H9 (cell line): Measurements from ENCODE around the gene PRRC2B. TPM values are rescaled to one million over a fixed set of nuclear protein-coding genes. Genes with fewer than 3 reads are reported as not detected.

Experiments used
- DNase-seq: peaks from one replicate; pipeline ENCODE4 v3.0.0-alpha.2; 2017
- H2AFZ ChIP-seq: one replicate; pipeline ENCODE4 v1.6.1; 2013; ENCODE audit warnings: mild to moderate bottlenecking, low read length, control low read depth, moderate library complexity
- H2AK5ac ChIP-seq: 2 replicates; pipeline ENCODE4 v1.6.1; 2013; ENCODE audit warnings: low read length, control low read depth, mixed read lengths; ENCODE audit not compliant: insufficient read length
- H2BK120ac ChIP-seq: one replicate; pipeline ENCODE4 v1.6.1; 2013; ENCODE audit warnings: low read depth, mild to moderate bottlenecking, low read length, control low read depth, inconsistent platforms; ENCODE audit not compliant: poor library complexity, severe bottlenecking
- H2BK12ac ChIP-seq: 2 replicates; pipeline ENCODE4 v1.6.1; 2013; ENCODE audit warnings: low read length, control low read depth, mixed read lengths, low read depth; ENCODE audit not compliant: insufficient read length
- H2BK15ac ChIP-seq: 2 replicates; pipeline ENCODE4 v1.6.1; 2013; ENCODE audit warnings: low read depth, low read length, control low read depth
- H2BK20ac ChIP-seq: one replicate; pipeline ENCODE4 v1.6.1; 2013; ENCODE audit warnings: low read depth, mild to moderate bottlenecking, low read length, control low read depth, inconsistent platforms; ENCODE audit not compliant: poor library complexity, severe bottlenecking
- H2BK5ac ChIP-seq: 2 replicates; pipeline ENCODE4 v1.6.1; 2013; ENCODE audit warnings: low read length, control low read depth, mixed read lengths; ENCODE audit not compliant: insufficient read length
- H3K14ac ChIP-seq: 2 replicates; pipeline ENCODE4 v1.6.1; 2013; ENCODE audit warnings: low read length, control low read depth; ENCODE audit not compliant: insufficient read depth
- H3K18ac ChIP-seq: 2 replicates; pipeline ENCODE4 v1.6.1; 2013; ENCODE audit warnings: low read depth, mild to moderate bottlenecking, mixed read lengths, low read length, control low read depth; ENCODE audit not compliant: insufficient read length
- H3K23ac ChIP-seq: 2 replicates; pipeline ENCODE4 v1.6.1; 2013; ENCODE audit warnings: low read length, control low read depth, mixed read lengths, low read depth; ENCODE audit not compliant: insufficient read length
- H3K23me2 ChIP-seq: 2 replicates; pipeline ENCODE4 v1.6.1; 2013; ENCODE audit warnings: low read depth, mild to moderate bottlenecking, mixed read lengths, low read length, control low read depth; ENCODE audit not compliant: insufficient read length, poor library complexity, severe bottlenecking
- H3K27ac ChIP-seq: 2 replicates; pipeline ENCODE4 v1.5.1; 2013; ENCODE audit warnings: low read length, control low read depth, mixed read lengths, low read depth; ENCODE audit not compliant: insufficient read length
- H3K27me3 ChIP-seq: 2 replicates; pipeline ENCODE4 v1.6.1; 2013; ENCODE audit warnings: low read length, control low read depth, inconsistent platforms; ENCODE audit not compliant: insufficient read depth
- H3K4ac ChIP-seq: 2 replicates; pipeline ENCODE4 v1.6.1; 2013; ENCODE audit warnings: low read depth, mild to moderate bottlenecking, control low read depth, inconsistent platforms, low read length, moderate library complexity
- H3K4me1 ChIP-seq: 2 replicates; pipeline ENCODE4 v1.6.1; 2013; ENCODE audit warnings: low read length, control low read depth, inconsistent platforms; ENCODE audit not compliant: insufficient read depth
- H3K4me2 ChIP-seq: 2 replicates; pipeline ENCODE4 v1.6.1; 2013; ENCODE audit warnings: low read length, control low read depth, mixed read lengths; ENCODE audit not compliant: insufficient read length, insufficient read depth
- H3K56ac ChIP-seq: 2 replicates; pipeline ENCODE4 v1.6.1; 2013; ENCODE audit warnings: low read depth, mild to moderate bottlenecking, mixed read lengths, low read length, control low read depth; ENCODE audit not compliant: insufficient read length
- H3K79me1 ChIP-seq: 2 replicates; pipeline ENCODE4 v1.6.1; 2013; ENCODE audit warnings: low read depth, mild to moderate bottlenecking, moderate library complexity, low read length, control low read depth, inconsistent platforms; ENCODE audit not compliant: insufficient read depth, poor library complexity, severe bottlenecking
- H3K79me2 ChIP-seq: 2 replicates; pipeline ENCODE4 v1.6.1; 2013; ENCODE audit warnings: low read length, control low read depth, inconsistent platforms; ENCODE audit not compliant: insufficient read depth
- H3K9ac ChIP-seq: 2 replicates; pipeline ENCODE4 v1.6.1; 2013; ENCODE audit warnings: low read length, control low read depth, mixed read lengths; ENCODE audit not compliant: insufficient read length; ENCODE audit errors: extremely low read depth
- H3K9me3 ChIP-seq: one replicate; pipeline ENCODE4 v1.6.1; 2013; ENCODE audit warnings: low read depth, low read length, inconsistent platforms; ENCODE audit not compliant: control insufficient read depth
- H3T11ph ChIP-seq: one replicate; pipeline ENCODE4 v1.6.1; 2013; ENCODE audit warnings: mild to moderate bottlenecking, low read length, control low read depth, inconsistent platforms
- H4K20me1 ChIP-seq: one replicate; pipeline ENCODE4 v1.6.1; 2013; ENCODE audit not compliant: control insufficient read depth, insufficient read length, insufficient read depth
- H4K5ac ChIP-seq: 2 replicates; pipeline ENCODE4 v1.6.1; 2013; ENCODE audit warnings: low read depth, mild to moderate bottlenecking, mixed read lengths, low read length, control low read depth; ENCODE audit not compliant: insufficient read length
- H4K8ac ChIP-seq: replicated peaks from 2 replicates; pipeline ENCODE4 v1.6.1; 2013; ENCODE audit warnings: low read length, control low read depth, mixed read lengths, low read depth; ENCODE audit not compliant: insufficient read length
- H4K91ac ChIP-seq: 2 replicates; pipeline ENCODE4 v1.6.1; 2013; ENCODE audit warnings: low read depth, mild to moderate bottlenecking, moderate library complexity, mixed read lengths, low read length, control low read depth; ENCODE audit not compliant: insufficient read length
- H3K27ac Mint-ChIP-seq, 3 experiments: 2 replicates in 2 of 3; 3 replicates in 1 of 3; pipeline ENCODE4 v1.8.0; 2020 to 2021; ENCODE audit warnings: mixed read lengths in 3 of 3, mild to moderate bottlenecking in 1 of 3, moderate library complexity in 1 of 3
- H3K27me3 Mint-ChIP-seq: 2 replicates; pipeline ENCODE4 v1.8.0; 2021; ENCODE audit warnings: low read depth, mild to moderate bottlenecking, moderate library complexity, mixed read lengths
- H3K36me3 Mint-ChIP-seq, 3 experiments: 2 replicates in 2 of 3; 3 replicates in 1 of 3; pipeline ENCODE4 v1.8.0; 2020 to 2021; ENCODE audit warnings: low read depth in 3 of 3, mixed read lengths in 3 of 3; ENCODE audit not compliant: insufficient read depth in 1 of 3
- H3K4me1 Mint-ChIP-seq, 2 experiments: 2 replicates each; pipeline ENCODE4 v1.8.0; 2020; ENCODE audit warnings: mixed read lengths in 2 of 2
- H3K4me3 Mint-ChIP-seq, 2 experiments: 2 replicates in 1 of 2; 3 replicates in 1 of 2; pipeline ENCODE4 v1.8.0; 2020 to 2021; ENCODE audit warnings: mild to moderate bottlenecking in 2 of 2, mixed read lengths in 2 of 2, moderate library complexity in 1 of 2
- H3K9me3 Mint-ChIP-seq, 2 experiments: 2 replicates in 1 of 2; 3 replicates in 1 of 2; pipeline ENCODE4 v1.8.0; 2020; ENCODE audit warnings: mild to moderate bottlenecking in 2 of 2, mixed read lengths in 2 of 2, moderate library complexity in 1 of 2
- CTCF ChIP-seq: fragments of 200-600 bp; sonication (generic); conservative IDR thresholded peaks from 3 replicates; pipeline ENCODE4 v1.8.0; 2021; ENCODE audit warnings: antibody characterized with exemption, mild to moderate bottlenecking
- WGBS: extraction: QIAGEN DNeasy Blood & Tissue Kit; methylation state at CpG from one replicate; pipeline ENCODE4 v1.1.7; 2013; ENCODE audit warnings: missing lambda C conversion rate, low lambda C conversion rate, mixed read lengths; ENCODE audit not compliant: insufficient read length; ENCODE audit errors: extremely low coverage; 5-methylcytosine and 5-hydroxymethylcytosine counted together
- total RNA-seq: library from RNA; stranded (reverse); gene quantifications from 2 replicates; pipeline ENCODE4 v1.2.1, GENCODE V29; 2021

The PRRC2B gene
- total RNA-seq, 1 experiment from 2014 or later, result 251 TPM

DNA sequence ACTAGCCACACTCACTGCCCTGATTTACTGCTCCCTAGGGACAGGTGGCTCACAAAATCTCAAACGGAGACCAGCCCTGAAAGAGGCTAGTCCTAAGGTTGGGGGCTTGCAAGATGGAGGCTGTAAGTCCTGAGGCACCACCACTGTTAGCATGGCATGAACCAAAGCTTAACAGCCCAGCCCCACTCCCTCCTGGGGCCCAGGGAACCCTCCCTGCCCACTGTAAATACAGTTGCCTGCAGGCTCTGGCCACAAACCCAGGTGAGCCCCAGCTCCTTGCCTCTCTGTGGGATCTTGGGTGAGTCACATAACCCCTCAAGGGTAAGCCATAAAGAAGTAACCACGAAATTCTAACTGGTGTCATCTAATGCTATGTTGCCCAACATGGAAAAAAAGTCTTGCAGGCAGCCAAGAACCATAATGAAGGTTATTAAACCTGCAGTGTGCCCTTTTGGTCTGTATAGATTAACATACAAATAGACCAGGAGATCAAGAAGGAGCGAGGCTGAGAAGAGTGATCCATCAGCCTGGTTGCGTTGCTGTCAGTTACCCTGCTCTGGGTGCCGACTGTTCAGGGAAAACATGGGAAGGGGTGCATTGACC, 107.2 kb downstream of the PRRC2B start:
- H3K23ac ChIP-seq, result no peak overlapping the region
- no peak overlapping the region for H3K27ac ChIP-seq
- no peak for DNase-seq
- no peak overlapping the region for H3K9ac ChIP-seq
- H3K4me2 ChIP-seq, result no peak overlapping the region
- Mint-ChIP-seq H3K9me3 (no peaks in the 10 kb centered on the region), H3K4me3 (peak overlapping the region; percentile 42 to 58; a peak in 4 of 5 replicates), H3K27ac (peak overlapping the region in 2 of 3 experiments; percentile 34 to 85; a peak in 3 of 7 replicates), H3K27me3 (peaks cover 7% of the 10 kb centered on the region), H3K36me3 (peaks cover 17 to 63% (median 51%) of the 10 kb centered on the region in 3 experiments; a peak in 6 of 7 replicates), H3K4me1 (peaks cover 35 to 49% of the 10 kb centered on the region in 2 experiments)
- no peak overlapping the region for H3K4ac ChIP-seq
- H4K20me1 ChIP-seq, result peaks cover 2% of the 10 kb centered on the region
- WGBS, result no CpG with 5 or more reads among the region's 5 CpGs
- H3K79me2 ChIP-seq, result no peaks in the 10 kb centered on the region
- H2BK15ac ChIP-seq, result no peak overlapping the region
- no peak overlapping the region for H2BK120ac ChIP-seq
- H3K4me1 ChIP-seq, result no peaks in the 10 kb centered on the region
- H2BK5ac ChIP-seq, result no peak overlapping the region
- H3T11ph ChIP-seq, result no peak overlapping the region
- TF ChIP-seq CTCF, result no peak
- peaks cover 9% of the 10 kb centered on the region for H3K23me2 ChIP-seq
- H3K9me3 ChIP-seq, result no peaks in the 10 kb centered on the region
- H2BK20ac ChIP-seq, result no peak overlapping the region
- no peak overlapping the region for H4K8ac ChIP-seq
- H4K5ac ChIP-seq, result no peak overlapping the region
- H2AFZ ChIP-seq, result no peak overlapping the region
- H3K18ac ChIP-seq, result no peak overlapping the region
- H3K14ac ChIP-seq, result no peak overlapping the region
- no peak overlapping the region for H3K56ac ChIP-seq
- no peak overlapping the region for H2BK12ac ChIP-seq
- no peak overlapping the region for H4K91ac ChIP-seq
- no peaks in the 10 kb centered on the region for H3K79me1 ChIP-seq
- no peaks in the 10 kb centered on the region for H3K27me3 ChIP-seq
- H2AK5ac ChIP-seq, result no peak overlapping the region
